Stimulated activated naive CD8-positive, alpha-beta T cell treated with anti-CD3 and anti-CD28 coated beads, Interleukin-15, amount 100 ng/mL, for 72 hours (primary cell): ENCODE results near the gene ADCY6.

Experiments used
- ATAC-seq: fragments of 150-1000 bp; cut with Tn5 transposase; 2 replicates; pipeline ENCODE4 v1.10.0; 2021; ENCODE audit warnings: mild to moderate bottlenecking, moderate library complexity
- DNase-seq, 2 donors: peaks; one replicate each; pipeline ENCODE4 v3.0.0; 2021 to 2022
- H3K27ac Mint-ChIP-seq, 2 donors: one replicate each; pipeline ENCODE4 v1.8.0; 2022; ENCODE audit warnings: mild to moderate bottlenecking in 2 of 2, mixed read lengths in 2 of 2, moderate library complexity in 2 of 2
- H3K27me3 Mint-ChIP-seq: one replicate; pipeline ENCODE4 v1.8.0; 2022; ENCODE audit warnings: mixed read lengths
- H3K4me1 Mint-ChIP-seq: one replicate; pipeline ENCODE4 v1.8.0; 2022; ENCODE audit warnings: mild to moderate bottlenecking, mixed read lengths
- H3K4me3 Mint-ChIP-seq, 2 donors: one replicate each; pipeline ENCODE4 v1.8.0; 2022; ENCODE audit warnings: mild to moderate bottlenecking in 2 of 2, mixed read lengths in 2 of 2, moderate library complexity in 1 of 2
- H3K9me3 Mint-ChIP-seq, 2 donors: one replicate each; pipeline ENCODE4 v1.8.0; 2022; ENCODE audit warnings: mixed read lengths in 2 of 2

The ADCY6 gene

DNA sequence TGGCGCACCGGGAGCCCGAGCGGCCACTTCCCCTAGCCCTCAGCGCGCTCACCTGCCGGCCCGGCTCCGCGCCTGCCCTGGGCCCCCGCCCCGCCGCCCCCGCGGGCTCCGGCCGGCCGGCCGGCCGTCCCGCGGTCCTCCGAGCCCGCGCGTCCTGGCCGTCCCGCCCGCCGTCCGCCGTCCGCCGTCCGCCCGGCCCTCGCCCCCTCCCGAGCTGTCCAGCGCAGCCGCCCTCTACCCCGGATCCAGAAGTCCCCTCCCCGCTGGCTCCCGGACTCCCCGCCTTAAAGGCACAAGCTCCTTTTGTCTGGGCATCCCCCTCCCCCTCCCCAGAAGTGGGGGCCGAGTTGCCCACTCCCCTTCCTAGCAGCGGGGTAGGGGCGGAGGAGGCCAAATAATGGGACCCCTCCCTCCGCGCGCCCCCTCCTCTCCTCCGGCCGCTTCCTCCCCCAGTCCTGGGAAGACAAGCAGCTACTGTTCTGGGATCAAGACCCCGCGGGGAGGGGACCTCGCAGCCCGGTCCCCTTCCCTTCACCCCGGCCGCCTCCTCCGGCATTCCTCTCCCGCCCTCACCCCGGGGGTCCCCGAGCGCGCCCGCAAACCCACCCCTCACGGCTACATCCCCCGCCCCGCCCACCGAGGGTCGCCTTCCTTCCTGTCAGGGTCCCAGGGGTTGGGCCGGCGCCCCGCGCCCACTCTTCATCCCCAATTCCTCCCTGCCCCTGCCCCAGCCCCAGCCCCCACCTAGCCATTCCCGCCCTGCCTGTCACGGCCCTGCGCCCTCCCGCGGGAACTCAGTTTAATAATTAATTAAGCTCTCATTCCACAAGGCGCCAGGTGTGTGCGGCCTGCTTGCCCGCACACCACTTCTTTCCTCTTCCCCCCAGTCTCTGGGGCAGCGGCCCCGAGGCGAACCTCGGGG lies at the start of gene ADCY6:
TSS of gene ADCY6 (minus strand) at position 236 of the 922 bp plus-strand sequence. CDS start 5,655 bp downstream, outside the sequence.
- Mint-ChIP-seq H3K4me1 (peaks cover 16% of the 10 kb centered on the region), H3K27me3 (peaks cover 69% of the 10 kb centered on the region), H3K9me3 (no peaks in the 10 kb centered on the region), H3K27ac (peak within 1 kb of the TSS in 1 of 2 donors; percentile 74), H3K4me3 (peak within 1 kb of the TSS; percentile 78 to 80)
- no peak for DNase-seq
- ATAC-seq: peak; percentile 56

DNA sequence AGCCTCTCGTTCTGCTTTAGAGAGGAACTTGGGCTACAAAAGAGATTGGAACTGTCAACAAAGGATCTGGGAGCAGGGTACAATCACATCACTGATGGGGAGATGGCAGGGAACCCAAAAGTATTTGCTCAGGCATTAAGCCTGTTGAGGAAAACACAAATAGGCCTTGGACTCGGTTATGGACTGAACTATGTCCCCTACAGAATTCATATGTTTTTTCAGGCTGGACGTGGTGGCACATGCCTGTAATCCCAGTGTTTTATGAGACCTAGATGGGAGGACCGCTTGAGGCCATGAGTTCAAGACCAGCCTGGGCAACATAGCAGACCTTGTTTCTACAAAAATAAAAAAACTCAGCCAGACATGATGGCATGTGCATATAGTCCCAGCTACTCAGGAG lies 49.2 kb upstream of the ADCY6 start:
- no peak overlapping the region for H3K4me3 Mint-ChIP-seq
- ATAC-seq (no peak), DNase-seq (no peak)
- H3K27ac Mint-ChIP-seq: peak overlapping the region in 1 of 2 donors; percentile 68
- no peaks in the 10 kb centered on the region for H3K9me3 Mint-ChIP-seq
- no peaks in the 10 kb centered on the region for H3K4me1 Mint-ChIP-seq
- H3K27me3 Mint-ChIP-seq: no peaks in the 10 kb centered on the region

DNA sequence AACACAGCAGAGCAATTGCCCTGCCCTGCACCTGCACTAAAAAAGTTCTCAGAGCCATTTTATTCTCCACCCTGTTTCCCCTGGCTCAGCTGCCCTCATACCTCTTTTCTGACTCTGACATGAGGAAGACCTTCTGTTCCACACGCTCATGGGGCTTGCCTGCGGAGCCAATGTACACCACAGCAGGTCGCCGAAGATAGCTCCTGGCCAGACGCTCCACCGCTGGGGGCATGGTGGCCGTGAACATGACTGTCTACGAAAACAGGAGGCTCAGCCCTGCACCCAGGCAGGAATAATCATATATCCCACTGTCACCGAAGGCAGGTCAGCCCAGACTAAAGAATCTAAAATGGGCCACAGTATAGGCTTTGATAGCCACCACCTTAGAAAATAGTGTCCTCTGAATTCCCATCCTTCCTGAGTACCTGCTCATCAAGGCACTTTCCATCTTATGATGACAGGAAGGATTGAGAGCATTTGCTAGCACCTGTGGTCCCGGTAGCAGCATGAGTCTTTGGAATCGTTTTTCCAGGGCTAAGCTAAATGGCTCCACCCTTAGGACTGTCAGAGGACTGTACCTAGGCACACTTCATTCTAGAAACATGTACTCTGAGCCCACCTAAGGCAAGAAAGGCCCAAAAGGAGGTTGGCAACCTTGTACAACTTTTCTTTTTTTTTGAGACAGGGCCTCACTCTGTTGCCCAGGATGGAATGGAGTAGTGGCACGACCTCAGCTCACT lies 43.6 kb upstream of the ADCY6 start:
- Mint-ChIP-seq H3K9me3 (no peaks in the 10 kb centered on the region), H3K4me1 (no peaks in the 10 kb centered on the region), H3K27ac (no peak overlapping the region), H3K27me3 (no peaks in the 10 kb centered on the region), H3K4me3 (no peak overlapping the region)
- no peak for ATAC-seq
- DNase-seq: no peak

DNA sequence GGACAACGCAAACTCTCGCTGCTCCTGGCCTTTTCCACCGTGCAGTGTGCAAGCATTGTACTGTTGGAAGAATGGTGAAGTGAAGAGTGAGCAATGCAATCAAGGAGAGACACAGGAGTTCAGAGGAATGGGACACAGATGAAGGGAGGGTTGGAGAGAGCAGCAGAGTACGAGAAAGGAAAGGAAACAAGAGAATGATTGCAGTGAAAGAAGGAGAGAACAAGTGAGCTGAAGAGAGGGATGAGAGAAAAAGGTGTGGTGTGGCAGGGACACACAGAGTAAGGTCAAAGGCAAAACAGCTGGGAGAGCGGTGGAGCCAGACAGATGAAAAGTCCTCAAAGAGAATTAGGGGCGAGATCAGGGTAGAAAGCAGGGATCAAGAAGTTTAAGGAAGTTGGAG lies 42.4 kb upstream of the ADCY6 start:
- no peaks in the 10 kb centered on the region for H3K9me3 Mint-ChIP-seq
- DNase-seq: no peak
- H3K4me1 Mint-ChIP-seq: no peaks in the 10 kb centered on the region
- no peaks in the 10 kb centered on the region for H3K27me3 Mint-ChIP-seq
- H3K27ac Mint-ChIP-seq: no peak overlapping the region
- no peak overlapping the region for H3K4me3 Mint-ChIP-seq
- no peak for ATAC-seq

DNA sequence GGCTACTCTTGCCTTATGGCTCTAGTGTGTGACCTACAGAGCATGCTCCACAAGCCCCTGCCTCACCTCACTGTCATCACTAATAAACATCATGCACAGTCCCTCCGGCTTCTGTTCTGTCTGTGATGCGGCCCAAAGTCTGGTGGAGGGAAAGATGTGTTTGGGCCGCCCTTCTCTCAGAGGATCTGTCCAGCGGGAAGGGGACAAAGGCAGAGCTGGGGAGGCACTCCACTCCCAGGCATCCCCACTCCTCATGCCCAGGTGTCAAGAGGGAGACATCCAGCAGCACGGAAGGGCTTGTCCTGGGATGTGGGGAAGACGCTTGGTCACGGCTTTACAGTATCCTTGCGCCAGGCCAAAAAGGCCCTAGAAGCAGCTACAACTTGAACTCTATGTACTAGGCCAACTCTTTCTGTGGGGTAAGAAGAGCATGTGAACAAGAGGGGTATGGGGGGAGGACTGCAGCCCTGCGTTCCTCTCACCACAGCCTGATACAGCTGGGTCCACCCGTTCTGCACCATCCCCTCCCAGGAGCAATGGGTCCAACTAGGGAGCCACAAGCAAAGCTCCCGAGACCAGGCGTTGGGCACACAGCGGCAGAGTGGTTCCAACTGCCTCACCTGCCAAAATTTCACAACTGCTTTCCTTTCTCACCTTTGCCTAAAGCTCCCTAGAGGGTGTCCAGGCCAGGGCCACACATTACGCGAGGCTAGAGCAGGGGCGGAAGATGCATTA lies 40.1 kb upstream of the ADCY6 start:
- Mint-ChIP-seq H3K4me1 (no peaks in the 10 kb centered on the region), H3K9me3 (no peaks in the 10 kb centered on the region), H3K4me3 (no peak overlapping the region), H3K27me3 (no peaks in the 10 kb centered on the region), H3K27ac (no peak overlapping the region)
- ATAC-seq (no peak), DNase-seq (no peak)

DNA sequence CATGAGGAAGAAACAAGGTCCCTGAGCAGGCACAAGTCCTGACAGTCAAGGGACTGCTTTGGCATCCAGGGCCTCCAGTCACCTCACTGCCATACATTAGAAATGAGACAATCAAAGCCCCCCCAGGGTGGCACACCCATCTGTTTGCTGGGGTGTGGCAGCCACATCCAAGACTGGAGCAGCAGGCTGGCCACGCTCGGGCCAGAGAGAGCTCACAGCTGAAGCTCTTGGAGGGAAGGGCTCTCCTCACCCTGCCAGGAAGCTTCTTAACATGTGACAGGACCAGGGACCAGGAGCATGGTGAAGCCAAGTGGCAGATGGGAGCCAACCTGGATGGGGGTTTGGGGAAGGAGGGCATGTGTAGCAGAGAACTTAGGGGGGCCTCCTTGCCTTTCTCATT lies 39.4 kb upstream of the ADCY6 start:
- peak overlapping the region in 1 of 2 donors; percentile 59 for H3K27ac Mint-ChIP-seq
- H3K4me1 Mint-ChIP-seq: no peaks in the 10 kb centered on the region
- ATAC-seq: no peak
- H3K9me3 Mint-ChIP-seq: no peaks in the 10 kb centered on the region
- no peaks in the 10 kb centered on the region for H3K27me3 Mint-ChIP-seq
- H3K4me3 Mint-ChIP-seq: no peak overlapping the region
- no peak for DNase-seq

DNA sequence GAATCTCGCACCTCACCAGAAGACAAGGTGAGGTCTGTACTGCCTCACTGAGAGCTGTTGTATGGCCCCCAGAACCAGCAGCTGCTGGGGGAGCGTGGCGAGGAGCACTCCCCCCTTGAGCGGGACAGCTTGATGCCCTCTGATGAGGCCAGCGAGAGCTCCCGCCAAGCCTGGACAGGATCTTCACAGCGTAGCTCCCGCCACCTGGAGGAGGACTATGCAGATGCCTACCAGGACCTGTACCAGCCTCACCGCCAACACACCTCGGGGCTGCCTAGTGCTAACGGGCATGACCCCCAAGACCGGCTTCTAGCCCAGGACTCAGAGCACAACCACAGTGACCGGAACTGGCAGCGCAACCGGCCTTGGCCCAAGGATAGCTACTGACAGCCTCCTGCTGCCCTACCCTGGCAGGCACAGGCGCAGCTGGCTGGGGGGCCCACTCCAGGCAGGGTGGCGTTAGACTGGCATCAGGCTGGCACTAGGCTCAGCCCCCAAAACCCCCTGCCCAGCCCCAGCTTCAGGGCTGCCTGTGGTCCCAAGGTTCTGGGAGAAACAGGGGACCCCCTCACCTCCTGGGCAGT lies 38.7 kb upstream of the ADCY6 start:
- Mint-ChIP-seq H3K9me3 (no peaks in the 10 kb centered on the region), H3K27ac (no peak overlapping the region)
- peak; percentile 13 for ATAC-seq

DNA sequence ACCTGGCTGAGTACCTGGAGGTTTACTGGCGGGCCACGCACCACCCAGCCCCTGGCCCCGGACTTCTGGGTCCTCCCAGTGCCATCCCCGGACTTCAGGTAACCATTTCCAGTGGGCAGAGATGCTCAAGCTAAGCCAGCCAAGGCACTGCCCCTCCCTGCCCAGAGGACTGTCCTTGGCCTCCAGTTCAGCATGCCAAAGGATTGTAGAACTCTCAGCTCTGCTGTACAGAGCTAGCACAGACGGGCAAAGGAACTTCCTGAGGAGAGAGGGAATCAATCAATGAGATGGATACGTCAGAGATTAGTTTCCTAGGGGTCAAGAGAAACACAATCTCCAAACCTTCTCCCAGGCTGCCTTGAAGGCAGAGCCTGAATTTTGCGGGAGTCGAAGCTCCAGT lies 38.1 kb upstream of the ADCY6 start:
- ATAC-seq (no peak), DNase-seq (no peak)
- no peak overlapping the region for H3K27ac Mint-ChIP-seq
- no peak overlapping the region for H3K4me3 Mint-ChIP-seq
- H3K27me3 Mint-ChIP-seq: no peaks in the 10 kb centered on the region
- no peaks in the 10 kb centered on the region for H3K9me3 Mint-ChIP-seq
- H3K4me1 Mint-ChIP-seq: no peaks in the 10 kb centered on the region

More for the DNA sequence above, 38.7 kb upstream of the ADCY6 start:
- Mint-ChIP-seq H3K27me3 (no peaks in the 10 kb centered on the region), H3K4me3 (no peak overlapping the region), H3K4me1 (no peaks in the 10 kb centered on the region)
- no peak for DNase-seq

DNA sequence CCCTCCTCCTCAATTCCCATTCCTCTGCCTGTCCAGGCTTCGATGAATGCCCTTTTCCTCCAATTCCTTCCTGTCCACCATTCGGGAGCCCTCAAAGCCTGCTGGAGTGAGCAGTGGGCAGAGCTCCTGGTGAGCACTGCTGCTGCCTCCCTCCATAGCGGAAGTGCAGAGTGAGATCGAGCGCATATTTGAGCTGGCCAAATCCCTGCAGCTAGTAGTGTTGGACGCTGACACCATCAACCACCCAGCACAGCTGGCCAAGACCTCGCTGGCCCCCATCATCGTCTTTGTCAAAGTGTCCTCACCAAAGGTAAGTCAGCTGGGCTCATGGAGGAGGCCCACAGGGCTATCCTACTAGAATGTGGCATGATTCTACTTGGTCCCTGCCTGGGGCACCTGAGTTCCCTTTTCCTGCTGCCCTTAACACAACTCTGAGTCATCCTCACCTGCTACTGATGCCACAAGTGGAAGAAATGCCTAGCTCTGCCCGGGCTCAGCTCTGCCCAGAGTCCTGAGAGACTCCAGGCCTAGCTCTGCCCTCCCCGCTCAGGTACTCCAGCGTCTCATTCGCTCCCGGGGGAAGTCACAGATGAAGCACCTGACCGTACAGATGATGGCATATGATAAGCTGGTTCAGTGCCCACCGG lies 37.4 kb upstream of the ADCY6 start:
- Mint-ChIP-seq H3K27ac (no peak overlapping the region), H3K4me1 (no peaks in the 10 kb centered on the region), H3K27me3 (no peaks in the 10 kb centered on the region), H3K9me3 (no peaks in the 10 kb centered on the region), H3K4me3 (no peak overlapping the region)
- DNase-seq (no peak), ATAC-seq (peak; percentile 5)

DNA sequence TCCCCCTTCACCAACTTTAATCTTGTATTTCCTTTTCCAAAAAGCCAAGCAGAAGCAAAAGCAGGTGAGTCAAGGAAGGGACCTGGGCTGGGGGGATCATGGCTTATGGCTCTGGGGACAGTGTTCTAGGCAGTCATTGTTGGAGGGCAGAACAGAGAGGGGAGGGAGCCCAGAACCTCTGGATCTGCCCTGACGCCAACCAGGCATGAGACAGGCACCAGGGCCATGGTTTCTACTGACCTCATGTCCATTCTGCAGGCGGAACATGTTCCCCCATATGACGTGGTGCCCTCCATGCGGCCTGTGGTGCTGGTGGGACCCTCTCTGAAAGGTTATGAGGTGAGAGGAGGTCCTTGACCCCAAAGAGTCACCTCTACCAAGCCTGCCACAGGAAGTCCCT lies 36.0 kb upstream of the ADCY6 start:
- ATAC-seq (no peak), DNase-seq (no peak)
- Mint-ChIP-seq H3K4me1 (no peaks in the 10 kb centered on the region), H3K27me3 (no peaks in the 10 kb centered on the region), H3K4me3 (no peak overlapping the region), H3K9me3 (no peaks in the 10 kb centered on the region), H3K27ac (no peak overlapping the region)

DNA sequence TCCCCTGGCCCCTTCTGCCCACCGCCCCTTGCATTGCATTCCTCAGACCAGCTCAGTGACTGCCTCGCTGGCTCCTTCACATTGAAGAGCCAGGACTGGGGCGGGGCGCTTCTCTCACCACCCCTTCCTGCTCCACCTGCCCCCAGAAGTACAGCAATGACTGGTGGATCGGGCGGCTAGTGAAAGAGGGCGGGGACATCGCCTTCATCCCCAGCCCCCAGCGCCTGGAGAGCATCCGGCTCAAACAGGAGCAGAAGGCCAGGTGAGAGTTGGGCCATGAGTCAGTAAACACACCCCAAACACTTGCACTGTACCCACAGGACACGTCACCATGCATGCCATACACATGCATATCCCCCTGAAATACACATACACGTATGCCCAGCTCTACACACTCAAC lies 35.2 kb upstream of the ADCY6 start:
- H3K9me3 Mint-ChIP-seq: no peaks in the 10 kb centered on the region
- H3K27me3 Mint-ChIP-seq: peaks cover 3% of the 10 kb centered on the region
- H3K4me3 Mint-ChIP-seq: no peak overlapping the region
- ATAC-seq (no peak), DNase-seq (no peak)
- H3K4me1 Mint-ChIP-seq: peaks cover 2% of the 10 kb centered on the region
- H3K27ac Mint-ChIP-seq: peak overlapping the region in 1 of 2 donors; percentile 3

DNA sequence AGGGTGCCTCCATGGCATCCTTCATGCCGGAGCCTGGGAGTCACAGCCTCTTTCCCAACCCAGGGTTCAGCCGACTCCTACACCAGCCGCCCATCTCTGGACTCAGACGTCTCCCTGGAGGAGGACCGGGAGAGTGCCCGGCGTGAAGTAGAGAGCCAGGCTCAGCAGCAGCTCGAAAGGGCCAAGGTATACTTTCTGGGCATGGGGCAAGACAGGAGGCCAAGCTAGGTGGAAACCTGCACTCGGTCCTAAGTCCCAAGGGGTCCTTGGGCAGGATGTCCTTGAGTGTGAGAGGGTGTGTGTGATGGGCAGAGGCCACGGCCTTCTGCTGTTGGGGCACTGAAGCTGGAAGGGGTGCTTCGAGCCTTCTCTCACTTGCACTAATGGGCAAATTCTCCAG lies 34.4 kb upstream of the ADCY6 start:
- H3K27ac Mint-ChIP-seq: no peak overlapping the region
- no peaks in the 10 kb centered on the region for H3K9me3 Mint-ChIP-seq
- peaks cover 10% of the 10 kb centered on the region for H3K27me3 Mint-ChIP-seq

DNA sequence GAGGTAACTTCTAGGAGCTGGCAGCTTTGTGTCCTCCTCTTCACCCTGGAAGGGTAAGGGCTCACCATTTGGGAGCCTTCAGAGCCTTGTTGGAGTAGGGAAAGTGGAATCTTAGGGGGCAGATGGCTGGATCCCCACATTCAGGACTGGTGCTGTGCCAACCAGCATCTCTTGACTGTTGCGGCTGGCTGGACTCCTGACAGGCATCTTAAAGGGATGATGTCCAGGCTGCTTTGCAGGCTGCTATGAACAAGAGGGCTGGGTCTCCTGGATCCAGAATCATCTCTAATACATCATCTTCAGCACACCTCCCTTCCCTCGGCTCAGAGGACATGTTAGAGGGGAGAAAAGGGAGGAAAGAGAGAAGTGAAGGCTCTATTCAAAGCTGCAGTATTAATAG lies 33.8 kb upstream of the ADCY6 start:
- H3K4me3 Mint-ChIP-seq: no peak overlapping the region
- no peak overlapping the region for H3K27ac Mint-ChIP-seq
- peaks cover 16% of the 10 kb centered on the region for H3K27me3 Mint-ChIP-seq
- ATAC-seq (no peak), DNase-seq (no peak)
- no peaks in the 10 kb centered on the region for H3K9me3 Mint-ChIP-seq
- H3K4me1 Mint-ChIP-seq: peaks cover 12% of the 10 kb centered on the region

More for the DNA sequence above, 34.4 kb upstream of the ADCY6 start:
- Mint-ChIP-seq H3K4me1 (peaks cover 7% of the 10 kb centered on the region), H3K4me3 (no peak overlapping the region)
- DNase-seq (no peak), ATAC-seq (no peak)

DNA sequence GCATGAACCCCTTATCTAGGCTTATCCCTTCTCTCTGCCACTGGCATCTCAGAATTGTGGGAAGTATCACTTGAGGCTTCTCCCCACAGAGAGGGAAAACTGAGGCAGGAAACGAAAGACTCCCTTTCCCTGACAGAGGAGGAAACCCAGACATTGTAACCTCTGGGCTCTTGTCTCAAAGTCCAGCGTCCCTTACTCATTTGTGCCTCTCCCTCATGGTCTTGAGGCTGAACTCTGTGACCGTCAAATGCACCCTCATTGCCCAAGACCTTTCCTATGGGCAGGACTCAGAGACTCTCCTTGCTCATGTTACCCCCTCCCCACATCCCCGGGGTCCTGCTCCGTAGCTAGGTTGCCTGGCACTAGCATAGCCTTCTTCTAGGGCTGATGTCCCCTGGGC lies 33.2 kb upstream of the ADCY6 start:
- Mint-ChIP-seq H3K27ac (no peak overlapping the region), H3K9me3 (no peaks in the 10 kb centered on the region), H3K4me1 (peaks cover 18% of the 10 kb centered on the region), H3K27me3 (peaks cover 21% of the 10 kb centered on the region), H3K4me3 (no peak overlapping the region)
- DNase-seq (no peak), ATAC-seq (no peak)
